HG02571 (cell line): ENCODE measurements around the gene FAM174B.
A peak's percentile ranks its signal among the peaks of the same experiment; 100 is the strongest.

Experiments used
- ATAC-seq: cut with Tn5 transposase; IDR thresholded peaks from one replicate; pipeline ENCODE4 v1.9.1; 2021; ENCODE audit warnings: mild to moderate bottlenecking, moderate library complexity; ENCODE audit not compliant: unreplicated experiment

Gene FAM174B

GRCh38 chr15:92643849-92644815 lies 11.4 kb downstream of the FAM174B start:
- ATAC-seq = no peak

DNA sequence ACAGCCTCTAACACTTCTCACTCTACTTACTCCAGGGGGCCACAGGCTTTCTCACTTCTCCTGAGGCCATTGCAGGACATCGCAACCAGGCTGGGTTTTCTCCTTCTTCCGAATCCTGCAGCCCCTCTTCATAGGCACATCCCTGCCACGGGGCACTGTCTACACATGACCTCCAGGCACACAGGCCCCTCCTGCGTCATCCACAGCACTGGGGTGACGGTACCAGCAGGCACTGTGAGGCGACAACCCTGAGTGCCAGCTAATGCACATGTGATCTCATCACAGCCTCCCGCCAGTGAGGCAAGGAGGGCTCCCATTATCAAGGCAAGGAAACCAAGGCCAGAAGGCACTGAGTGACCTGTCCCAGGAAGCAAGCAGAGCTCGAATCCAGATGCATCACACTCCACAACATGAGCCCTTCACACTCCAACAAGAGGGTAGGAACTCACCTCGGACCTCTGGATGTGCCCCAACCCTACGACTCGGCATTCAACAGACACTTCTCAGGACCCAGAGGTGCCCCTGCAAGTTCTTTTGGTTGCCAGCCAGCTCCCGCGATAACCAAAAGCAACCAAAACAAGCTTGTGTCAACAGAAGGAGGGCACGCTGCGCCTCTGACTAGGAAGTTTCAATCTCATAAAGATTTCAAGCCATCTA lies 16.7 kb downstream of the FAM174B start:
- no peak for ATAC-seq

- no peak for ATAC-seq
These were observed 17.3 kb downstream of the FAM174B start for GRCh38 chr15:92638291-92638708.

DNA sequence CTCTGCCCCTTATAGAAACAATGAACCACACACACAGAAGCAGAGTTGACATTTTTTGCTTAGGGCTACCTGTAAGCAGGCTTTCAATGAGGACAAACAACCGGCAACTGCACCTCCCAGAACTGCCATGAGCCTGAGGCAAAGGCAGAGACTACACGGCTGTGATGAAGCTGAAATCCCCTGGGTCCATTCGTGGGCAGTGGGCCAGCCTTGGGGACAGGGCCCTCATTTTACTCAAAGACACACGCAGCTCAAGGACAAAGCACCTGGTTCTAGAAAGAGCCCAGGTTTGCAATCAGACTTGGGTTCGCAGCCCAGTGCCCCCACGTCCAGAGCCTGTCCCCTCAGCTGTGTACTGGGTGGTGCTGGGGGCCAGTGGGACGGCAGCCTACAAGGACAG lies 17.9 kb downstream of the FAM174B start:
- ATAC-seq = no peak

- no peak for ATAC-seq
These were observed 18.6 kb downstream of the FAM174B start for GRCh38 chr15:92636908-92637481.

GRCh38 chr15:92636401-92636907 lies 19.1 kb downstream of the FAM174B start:
- ATAC-seq = no peak

- no peak for ATAC-seq
These were observed 20.8 kb downstream of the FAM174B start for GRCh38 chr15:92634671-92635201.

- no peak for ATAC-seq
These were observed 21.5 kb downstream of the FAM174B start for GRCh38 chr15:92634060-92634459.

DNA sequence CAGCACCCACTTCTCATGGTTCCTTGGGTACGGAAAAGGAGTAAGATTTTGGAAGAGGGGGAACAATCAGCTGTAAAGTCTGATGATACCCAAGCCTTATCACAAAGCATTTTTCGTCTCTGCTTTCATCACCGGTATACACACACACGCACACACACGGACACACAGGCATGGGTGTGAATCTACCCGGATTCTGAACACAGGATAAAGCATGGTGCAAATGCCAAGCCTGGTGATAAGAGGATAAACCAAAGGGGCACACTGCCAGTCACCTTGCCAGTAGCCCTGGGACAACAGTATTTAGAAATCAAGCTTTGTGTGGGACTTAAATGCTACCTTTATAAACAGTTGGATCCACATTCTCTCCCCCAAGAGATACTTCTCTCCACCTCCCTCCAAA lies 22.2 kb downstream of the FAM174B start:
- no peak for ATAC-seq

DNA sequence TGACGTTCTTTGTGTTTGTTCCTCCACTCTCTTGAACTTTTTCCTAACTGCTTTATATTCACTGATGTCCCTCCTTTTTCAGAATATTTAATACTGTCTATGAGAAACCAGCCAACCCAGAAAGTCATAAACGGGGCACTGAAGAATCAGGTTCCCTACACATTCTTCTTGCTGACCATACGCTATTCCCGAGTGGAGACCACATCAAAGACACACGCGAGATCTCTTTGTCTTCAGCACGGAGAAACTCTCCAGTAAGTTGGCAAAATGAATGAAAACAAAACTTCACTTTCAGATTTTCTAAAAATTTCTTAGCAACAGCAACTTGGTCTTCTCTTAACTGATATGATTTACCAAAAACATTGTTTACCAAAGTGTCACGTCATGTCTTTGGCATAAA lies 22.6 kb downstream of the FAM174B start:
- no peak for ATAC-seq

DNA sequence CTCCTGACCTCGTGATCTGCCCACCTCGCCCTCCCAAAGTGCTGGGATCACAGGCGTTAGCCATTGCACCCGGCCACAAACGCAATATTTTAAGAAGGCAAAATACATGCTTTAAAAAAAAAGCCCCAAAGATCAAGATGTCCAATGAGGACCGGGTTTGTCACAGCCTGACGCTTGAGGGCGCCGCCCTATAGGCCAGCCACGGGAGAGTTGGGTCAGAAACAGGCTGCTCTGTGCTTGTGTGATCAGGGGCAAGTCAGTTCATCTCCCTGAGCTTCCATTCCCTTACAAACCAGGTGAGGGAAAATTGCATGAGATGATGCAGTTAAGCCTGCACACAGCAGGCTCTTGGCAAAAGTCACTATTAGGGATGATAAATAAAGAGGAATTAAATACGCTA lies 23.9 kb downstream of the FAM174B start:
- no peak for ATAC-seq

GRCh38 chr15:92629975-92630626 lies 25.5 kb downstream of the FAM174B start:
- ATAC-seq = no peak

DNA sequence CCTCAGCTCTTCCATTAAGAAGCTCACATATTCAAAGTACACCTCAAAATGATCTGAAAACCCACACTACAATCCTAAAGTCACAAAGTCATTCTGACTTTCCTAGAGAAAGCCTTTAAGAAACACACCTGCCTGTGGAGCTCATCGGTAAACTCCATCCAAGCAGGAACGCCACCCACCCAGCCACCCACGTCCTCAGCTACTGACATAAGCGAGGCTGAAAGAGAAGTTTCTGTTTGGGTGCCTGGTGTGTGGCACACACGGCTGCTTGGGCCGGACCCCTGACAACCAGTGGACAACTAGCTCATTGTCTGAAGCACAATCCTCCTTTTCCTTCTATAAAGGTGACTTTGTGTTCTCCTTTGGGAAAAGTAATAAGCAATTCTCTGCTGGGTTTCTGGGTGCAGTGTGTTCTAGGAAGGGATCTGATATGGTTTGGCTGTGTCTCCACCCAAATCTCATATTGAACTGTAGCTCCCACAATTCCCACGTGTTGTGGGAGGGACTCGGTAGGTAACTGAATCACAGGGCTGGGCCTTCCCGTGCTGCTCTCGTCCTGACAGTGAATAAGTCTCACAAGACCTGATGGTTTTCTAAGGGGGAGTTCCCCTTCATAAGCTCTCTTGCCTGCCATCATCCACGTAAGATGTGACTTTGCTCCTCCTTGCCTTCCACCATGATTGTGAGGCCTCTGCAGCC lies 26.1 kb downstream of the FAM174B start:
- no peak for ATAC-seq

- no peak for ATAC-seq
These were observed 28.6 kb downstream of the FAM174B start for GRCh38 chr15:92627014-92627413.

DNA sequence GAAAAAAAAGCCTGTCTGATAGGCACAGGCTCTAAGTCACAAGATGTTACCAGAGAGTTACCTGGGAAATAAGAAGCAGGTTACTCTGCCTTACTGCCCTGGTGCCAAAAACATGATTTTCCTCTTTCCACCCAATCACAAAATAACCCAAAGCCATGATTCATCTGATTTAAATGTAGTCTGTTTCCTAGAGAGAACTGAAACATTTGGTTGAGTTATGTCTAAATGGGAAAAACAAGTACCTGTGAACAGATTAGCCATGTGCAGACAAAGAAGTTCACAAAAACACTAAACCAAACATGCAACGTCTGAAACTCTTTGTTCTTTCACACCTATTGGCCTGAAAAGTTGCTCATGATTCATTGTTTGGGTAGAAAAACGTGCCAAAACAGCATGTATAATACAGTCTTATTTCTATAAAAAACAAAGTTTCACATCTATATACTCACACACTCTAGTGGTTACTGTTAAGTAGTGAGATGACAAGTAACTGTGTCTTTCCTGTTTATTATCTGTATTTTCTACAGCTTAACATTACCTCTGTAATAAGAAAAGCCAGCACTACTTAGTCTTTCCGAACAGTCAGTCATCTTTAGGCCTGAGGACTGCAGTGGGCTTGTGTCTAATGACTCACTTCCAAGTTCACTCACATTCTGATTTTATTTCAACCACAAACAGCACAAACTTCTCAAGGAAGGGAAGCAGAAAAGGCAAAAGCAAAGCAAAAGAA lies 30.2 kb downstream of the FAM174B start:
- peak; percentile 63 for ATAC-seq

DNA sequence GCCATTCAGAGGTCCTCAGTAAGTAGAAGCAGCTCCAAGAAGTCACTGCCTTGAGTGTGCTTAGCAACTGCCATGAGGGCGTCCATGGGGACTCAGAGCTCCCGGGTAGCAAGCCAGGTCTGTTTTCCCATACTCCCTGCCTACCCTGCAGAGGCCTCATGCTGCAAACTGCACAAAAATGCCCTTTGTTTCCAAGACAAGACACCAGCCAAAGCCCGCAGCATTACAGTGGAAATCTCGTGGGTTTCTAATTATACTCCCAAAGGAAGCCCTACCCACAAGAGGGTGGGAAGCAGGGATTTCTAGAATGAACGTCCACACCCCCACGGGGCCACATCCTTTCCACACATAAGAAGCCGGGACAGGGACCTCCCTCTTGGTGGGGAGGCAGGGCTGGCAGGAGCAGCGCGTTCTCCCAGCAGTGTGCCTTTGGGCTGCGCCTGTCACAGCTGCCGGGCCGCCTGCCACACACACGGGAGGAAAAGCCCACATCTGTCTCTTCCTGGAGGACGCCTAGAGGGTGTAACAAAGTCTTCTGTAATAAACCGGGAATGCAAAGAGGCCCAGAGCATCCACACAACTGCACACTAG lies 31.1 kb downstream of the FAM174B start:
- ATAC-seq = no peak

DNA sequence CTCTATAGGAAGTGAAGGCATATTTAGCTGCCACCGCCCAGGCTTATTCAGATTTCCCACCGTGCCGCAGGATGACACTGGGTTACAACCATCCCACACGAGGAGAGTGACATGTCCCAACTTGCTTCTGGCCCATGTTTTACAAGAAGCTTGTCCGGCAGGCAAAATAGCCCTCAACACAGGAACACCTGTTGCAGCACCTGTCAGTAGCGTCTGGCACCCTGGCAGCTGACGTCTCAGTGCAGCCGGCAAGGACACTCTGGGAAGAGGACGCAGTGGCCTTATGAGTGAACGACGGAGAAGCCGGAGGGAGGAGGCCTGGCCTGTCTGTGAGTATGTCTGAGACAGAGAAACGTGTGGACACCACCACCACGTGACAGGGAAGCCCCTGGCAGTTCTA lies 32.1 kb downstream of the FAM174B start:
- ATAC-seq = no peak

DNA sequence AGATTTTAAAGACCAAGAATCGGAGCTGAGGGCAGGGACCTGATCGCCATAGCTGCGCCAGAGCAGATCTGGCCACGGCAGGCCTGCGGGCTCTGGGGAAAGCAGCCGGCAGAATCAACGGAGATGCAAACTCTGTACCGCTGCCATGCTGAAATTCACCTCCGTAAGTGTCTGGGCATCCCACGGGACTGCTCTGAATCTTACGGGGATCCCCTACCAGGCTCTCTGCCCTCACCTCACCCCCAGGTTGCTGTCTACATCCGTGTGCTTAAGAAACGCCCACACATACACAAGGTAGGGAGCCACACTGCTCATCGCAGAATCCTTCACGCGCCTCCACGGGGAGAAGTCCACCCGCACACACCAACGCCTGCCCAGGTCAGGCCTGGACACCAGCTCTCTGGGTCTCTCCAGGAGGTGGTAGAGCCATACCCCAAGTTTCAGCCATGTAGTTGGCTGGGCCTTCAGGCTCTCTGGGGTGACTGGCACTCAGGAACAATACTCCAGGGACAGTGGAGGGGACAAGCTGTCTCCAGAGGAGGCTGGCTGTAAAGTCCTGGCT lies 33.5 kb downstream of the FAM174B start:
- no peak for ATAC-seq

GRCh38 chr15:92620991-92621390 lies 34.6 kb downstream of the FAM174B start:
- no peak for ATAC-seq
